SU-DHL-6 (cell line): ENCODE data around the gene TAL2.

ENCODE experiments used
- CTCF ChIP-seq: fragments of 200-600 bp; sonication (generic); IDR thresholded peaks from one replicate; pipeline ENCODE4 v1.5.1; 2017; ENCODE audit warnings: antibody characterized with exemption, mild to moderate bottlenecking, low read length, moderate library complexity; ENCODE audit not compliant: insufficient read depth, poor library complexity, severe bottlenecking
- EZH2phosphoT487 ChIP-seq: fragments of 200-600 bp; sonication (generic), shearing (Covaris generic); conservative IDR thresholded peaks from 2 replicates; pipeline ENCODE4 v1.6.1; 2018; ENCODE audit warnings: mild to moderate bottlenecking, antibody characterized with exemption, low read length, moderate library complexity, mixed read lengths

GRCh38 chr9:105706156-105706555 is 43.9 kb downstream of the TAL2 start:
- TF ChIP-seq EZH2phosphoT487, result no peak
- no peak for TF ChIP-seq CTCF
